ENCODE data around the gene DLG3. TPM values are rescaled to one million over a fixed set of nuclear protein-coding genes. Genes with fewer than 3 reads are reported as not detected.

DLG3 gene
- total RNA-seq, 1 experiment from 2014 or later = 41.7 TPM

- ATAC-seq (no peak), DNase-seq (ENCODE audit: low spot score) (no peak)
- ChIA-PET CTCF (no interaction called here), POLR2A (no interaction called here)
- no peaks in the 10 kb centered on the region for H3K36me3 Mint-ChIP-seq
- H3K4me1 Mint-ChIP-seq = no peaks in the 10 kb centered on the region
- no peaks in the 10 kb centered on the region for H3K9me3 Mint-ChIP-seq
- H3K27ac Mint-ChIP-seq = no peak overlapping the region
- no peak for TF ChIP-seq KAT7 (CRISPR knock-in tag; IDR thresholded peaks at IDR 0.05; ENCODE audit: borderline replicate concordance)
- TF ChIP-seq IRF2 (CRISPR knock-in tag; IDR thresholded peaks at IDR 0.05; ENCODE audit: borderline replicate concordance, low read depth) = no peak
- no peak for TF ChIP-seq TCF7 (CRISPR knock-in tag; IDR thresholded peaks at IDR 0.05; ENCODE audit: low read depth)
- TF ChIP-seq NFE2L1 (CRISPR knock-in tag; IDR thresholded peaks at IDR 0.05) = no peak
- no peak for TF ChIP-seq NR1H2 (CRISPR knock-in tag; IDR thresholded peaks at IDR 0.05)
- no peak for TF ChIP-seq HMGA2 (CRISPR knock-in tag; IDR thresholded peaks at IDR 0.05)
- no peak for TF ChIP-seq ZBTB21 (CRISPR knock-in tag; IDR thresholded peaks at IDR 0.05; ENCODE audit: borderline replicate concordance)
- no peak for TF ChIP-seq ZNF263 (CRISPR knock-in tag; IDR thresholded peaks at IDR 0.05; ENCODE audit: low read depth)
- no peak for TF ChIP-seq ZBTB43 (CRISPR knock-in tag; IDR thresholded peaks at IDR 0.05)
- no peak for TF ChIP-seq ZSCAN18 (CRISPR knock-in tag; IDR thresholded peaks at IDR 0.05)
- TF ChIP-seq USF1 (CRISPR knock-in tag; IDR thresholded peaks at IDR 0.05) = no peak
- TF ChIP-seq CTCF (IDR thresholded peaks at IDR 0.05) = no peak
- TF ChIP-seq NFATC4 (CRISPR knock-in tag; IDR thresholded peaks at IDR 0.05) = no peak
- no peak for TF ChIP-seq E2F1 (CRISPR knock-in tag; IDR thresholded peaks at IDR 0.05)
- H3K27me3 Mint-ChIP-seq (ENCODE audit: low read depth) = no peaks in the 10 kb centered on the region
- H3K4me3 Mint-ChIP-seq = no peak overlapping the region
Measured at GRCh38 chrX:70527053-70527452, 82.4 kb downstream of the DLG3 start.

GRCh38 chrX:70527610-70528345 lies 83.1 kb downstream of the DLG3 start:
- ChIA-PET CTCF (no interaction called here), POLR2A (no interaction called here)
- H3K4me3 Mint-ChIP-seq = no peak overlapping the region
- no peak overlapping the region for H3K27ac Mint-ChIP-seq
- DNase-seq (ENCODE audit: low spot score) (no peak), ATAC-seq (no peak)
- H3K36me3 Mint-ChIP-seq = no peaks in the 10 kb centered on the region
- H3K27me3 Mint-ChIP-seq (ENCODE audit: low read depth) = no peaks in the 10 kb centered on the region
- no peaks in the 10 kb centered on the region for H3K4me1 Mint-ChIP-seq
- no peaks in the 10 kb centered on the region for H3K9me3 Mint-ChIP-seq
- TF ChIP-seq SP1 (CRISPR knock-in tag; conservative IDR thresholded peaks at IDR 0.05) (no peak), JAZF1 (CRISPR knock-in tag; IDR thresholded peaks at IDR 0.05) (no peak), ZNF532 (CRISPR knock-in tag; IDR thresholded peaks at IDR 0.05; ENCODE audit: borderline replicate concordance) (no peak), AR (CRISPR knock-in tag; IDR thresholded peaks at IDR 0.05) (no peak), RORB (CRISPR knock-in tag; IDR thresholded peaks at IDR 0.05) (no peak), MLX (CRISPR knock-in tag; IDR thresholded peaks at IDR 0.05) (no peak), ZNF263 (CRISPR knock-in tag; IDR thresholded peaks at IDR 0.05; ENCODE audit: low read depth) (no peak)

Measured in WTC11 (cell line).